Measurements from ENCODE around the gene NPAS1. TPM values are rescaled to one million over a fixed set of nuclear protein-coding genes. Genes with fewer than 3 reads are reported as not detected.

Gene NPAS1
- total RNA-seq, 1 experiment from 2014 or later = 3.2 TPM

GRCh38 chr19:47021536-47022139 lies 2.0 kb downstream of the NPAS1 start:
- peaks cover 54% of the 10 kb centered on the region for H3K27me3 ChIP-seq (ENCODE audit: control insufficient read depth, insufficient read depth, low read length)
- H3K4me3 ChIP-seq (ENCODE audit: insufficient read depth, low read depth, low read length) = peak overlapping the region; percentile 34; the same call in 1 of the 2 replicates
- DNase-seq = peak; percentile 87
- H3K36me3 ChIP-seq (replicated peaks; ENCODE audit: control insufficient read depth, insufficient read depth, low read length) = no peaks in the 10 kb centered on the region

- Histone ChIP-seq H3K27me3 (ENCODE audit: control insufficient read depth, insufficient read depth, low read length) (peaks cover 55% of the 10 kb centered on the region), H3K4me3 (ENCODE audit: insufficient read depth, low read depth, low read length) (no peak overlapping the region; the same call in 1 of the 2 replicates), H3K36me3 (replicated peaks; ENCODE audit: control insufficient read depth, insufficient read depth, low read length) (no peaks in the 10 kb centered on the region)
- DNase-seq = no peak
These were observed 2.5 kb downstream of the NPAS1 start for GRCh38 chr19:47022140-47022536.

GRCh38 chr19:47022541-47023447 lies 3.2 kb downstream of the NPAS1 start:
- peaks cover 59% of the 10 kb centered on the region for H3K27me3 ChIP-seq (ENCODE audit: control insufficient read depth, insufficient read depth, low read length)
- H3K4me3 ChIP-seq (ENCODE audit: insufficient read depth, low read depth, low read length) = 0 out of 2 replicates have a peak overlapping the region, but pooled peaks have one; percentile 5
- H3K36me3 ChIP-seq (replicated peaks; ENCODE audit: control insufficient read depth, insufficient read depth, low read length) = no peaks in the 10 kb centered on the region
- DNase-seq = no peak

GRCh38 chr19:47023448-47023794 lies 3.8 kb downstream of the NPAS1 start:
- H3K4me3 ChIP-seq (ENCODE audit: insufficient read depth, low read depth, low read length) = 0 out of 2 replicates have a peak overlapping the region, but pooled peaks have one; percentile 5
- peaks cover 60% of the 10 kb centered on the region for H3K27me3 ChIP-seq (ENCODE audit: control insufficient read depth, insufficient read depth, low read length)
- no peaks in the 10 kb centered on the region for H3K36me3 ChIP-seq (replicated peaks; ENCODE audit: control insufficient read depth, insufficient read depth, low read length)
- no peak for DNase-seq

- H3K27me3 ChIP-seq (ENCODE audit: control insufficient read depth, insufficient read depth, low read length) = peaks cover 53% of the 10 kb centered on the region
- DNase-seq = no peak
These were observed 4.9 kb downstream of the NPAS1 start for GRCh38 chr19:47024502-47024901.

GRCh38 chr19:47026156-47026555 lies 6.5 kb downstream of the NPAS1 start:
- Histone ChIP-seq H3K4me3 (ENCODE audit: insufficient read depth, low read depth, low read length) (no peak overlapping the region), H3K36me3 (replicated peaks; ENCODE audit: control insufficient read depth, insufficient read depth, low read length) (no peaks in the 10 kb centered on the region), H3K27me3 (ENCODE audit: control insufficient read depth, insufficient read depth, low read length) (peaks cover 40% of the 10 kb centered on the region)
- no peak for DNase-seq

More at GRCh38 chr19:47024502-47024901, 4.9 kb downstream of the NPAS1 start:
- Histone ChIP-seq H3K36me3 (replicated peaks; ENCODE audit: control insufficient read depth, insufficient read depth, low read length) (no peaks in the 10 kb centered on the region), H3K4me3 (ENCODE audit: insufficient read depth, low read depth, low read length) (no peak overlapping the region)

- peaks cover 33% of the 10 kb centered on the region for H3K27me3 ChIP-seq (ENCODE audit: control insufficient read depth, insufficient read depth, low read length)
- H3K36me3 ChIP-seq (replicated peaks; ENCODE audit: control insufficient read depth, insufficient read depth, low read length) = no peaks in the 10 kb centered on the region
- DNase-seq = peak; percentile 46
- H3K4me3 ChIP-seq (ENCODE audit: insufficient read depth, low read depth, low read length) = no peak overlapping the region
These were observed 7.3 kb downstream of the NPAS1 start for GRCh38 chr19:47026889-47027288.

- peak; percentile 60 for DNase-seq
- H3K4me3 ChIP-seq (ENCODE audit: insufficient read depth, low read depth, low read length) = no peak overlapping the region
- H3K27me3 ChIP-seq (ENCODE audit: control insufficient read depth, insufficient read depth, low read length) = peaks cover 27% of the 10 kb centered on the region
- no peaks in the 10 kb centered on the region for H3K36me3 ChIP-seq (replicated peaks; ENCODE audit: control insufficient read depth, insufficient read depth, low read length)
These were observed 8.0 kb downstream of the NPAS1 start for GRCh38 chr19:47027586-47028088.

GRCh38 chr19:47028195-47028601 lies 8.6 kb downstream of the NPAS1 start:
- peaks cover 22% of the 10 kb centered on the region for H3K27me3 ChIP-seq (ENCODE audit: control insufficient read depth, insufficient read depth, low read length)
- no peaks in the 10 kb centered on the region for H3K36me3 ChIP-seq (replicated peaks; ENCODE audit: control insufficient read depth, insufficient read depth, low read length)
- H3K4me3 ChIP-seq (ENCODE audit: insufficient read depth, low read depth, low read length) = no peak overlapping the region
- peak; percentile 94 for DNase-seq

- no peaks in the 10 kb centered on the region for H3K36me3 ChIP-seq (replicated peaks; ENCODE audit: control insufficient read depth, insufficient read depth, low read length)
- peak; percentile 95 for DNase-seq
- no peak overlapping the region for H3K4me3 ChIP-seq (ENCODE audit: insufficient read depth, low read depth, low read length)
- H3K27me3 ChIP-seq (ENCODE audit: control insufficient read depth, insufficient read depth, low read length) = peaks cover 11% of the 10 kb centered on the region; the same call in 1 of the 2 replicates
These were observed 12.7 kb downstream of the NPAS1 start for GRCh38 chr19:47032171-47032811.

GRCh38 chr19:47035127-47036096 lies 15.8 kb downstream of the NPAS1 start:
- Histone ChIP-seq H3K36me3 (replicated peaks; ENCODE audit: control insufficient read depth, insufficient read depth, low read length) (no peaks in the 10 kb centered on the region), H3K27me3 (ENCODE audit: control insufficient read depth, insufficient read depth, low read length) (peaks cover 2% of the 10 kb centered on the region; the same call in 1 of the 2 replicates), H3K4me3 (ENCODE audit: insufficient read depth, low read depth, low read length) (peak overlapping the region; percentile 43)
- DNase-seq = peak; percentile 99

GRCh38 chr19:47036097-47036651 lies 16.5 kb downstream of the NPAS1 start:
- no peak for DNase-seq
- H3K36me3 ChIP-seq (replicated peaks; ENCODE audit: control insufficient read depth, insufficient read depth, low read length) = no peaks in the 10 kb centered on the region
- peaks cover 2% of the 10 kb centered on the region; the same call in 1 of the 2 replicates for H3K27me3 ChIP-seq (ENCODE audit: control insufficient read depth, insufficient read depth, low read length)
- peak overlapping the region; percentile 40 for H3K4me3 ChIP-seq (ENCODE audit: insufficient read depth, low read depth, low read length)

- H3K36me3 ChIP-seq (replicated peaks; ENCODE audit: control insufficient read depth, insufficient read depth, low read length) = no peaks in the 10 kb centered on the region
- DNase-seq = peak; percentile 40
- H3K27me3 ChIP-seq (ENCODE audit: control insufficient read depth, insufficient read depth, low read length) = no peaks in the 10 kb centered on the region
- no peak overlapping the region for H3K4me3 ChIP-seq (ENCODE audit: insufficient read depth, low read depth, low read length)
These were observed 18.1 kb downstream of the NPAS1 start for GRCh38 chr19:47037766-47038165.

Measured in H7 (cell line).